Stimulated activated CD8-positive, alpha-beta memory T cell treated with anti-CD3 and anti-CD28 coated beads, Interleukin-4, amount 100 ng/mL, for 4 hours (primary cell): ENCODE results near the gene KRT75.

ENCODE experiments used
- DNase-seq, 2 donors: peaks; one replicate each; pipeline ENCODE4 v3.0.0-alpha.2; 2020; ENCODE audit warnings: low read depth in 2 of 2, low spot score in 1 of 2

Gene KRT75

GRCh38 chr12:52394836-52395405 is 39.2 kb downstream of the KRT75 start:
- no peak for DNase-seq

GRCh38 chr12:52392465-52393007 is 41.6 kb downstream of the KRT75 start:
- no peak for DNase-seq

DNA sequence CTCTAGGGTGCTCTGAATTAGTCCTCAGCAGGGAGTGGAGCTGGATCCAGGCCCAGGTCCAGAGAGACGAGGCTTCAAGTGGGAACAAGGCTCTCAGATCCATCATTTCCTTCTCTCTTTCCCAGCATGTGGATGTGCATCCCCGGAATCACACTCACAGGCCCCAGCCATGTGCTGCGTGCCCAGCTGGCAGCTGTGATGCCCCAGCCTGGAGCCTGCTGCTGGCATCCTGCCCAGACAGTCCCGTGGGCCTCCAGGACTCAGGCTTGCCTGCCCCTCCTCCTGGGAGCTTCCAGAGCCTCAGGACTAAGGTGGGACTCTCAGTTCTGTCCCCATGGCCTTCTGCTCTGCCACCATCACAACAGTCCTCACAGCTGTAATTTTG is 42.6 kb downstream of the KRT75 start:
- DNase-seq: no peak

DNA sequence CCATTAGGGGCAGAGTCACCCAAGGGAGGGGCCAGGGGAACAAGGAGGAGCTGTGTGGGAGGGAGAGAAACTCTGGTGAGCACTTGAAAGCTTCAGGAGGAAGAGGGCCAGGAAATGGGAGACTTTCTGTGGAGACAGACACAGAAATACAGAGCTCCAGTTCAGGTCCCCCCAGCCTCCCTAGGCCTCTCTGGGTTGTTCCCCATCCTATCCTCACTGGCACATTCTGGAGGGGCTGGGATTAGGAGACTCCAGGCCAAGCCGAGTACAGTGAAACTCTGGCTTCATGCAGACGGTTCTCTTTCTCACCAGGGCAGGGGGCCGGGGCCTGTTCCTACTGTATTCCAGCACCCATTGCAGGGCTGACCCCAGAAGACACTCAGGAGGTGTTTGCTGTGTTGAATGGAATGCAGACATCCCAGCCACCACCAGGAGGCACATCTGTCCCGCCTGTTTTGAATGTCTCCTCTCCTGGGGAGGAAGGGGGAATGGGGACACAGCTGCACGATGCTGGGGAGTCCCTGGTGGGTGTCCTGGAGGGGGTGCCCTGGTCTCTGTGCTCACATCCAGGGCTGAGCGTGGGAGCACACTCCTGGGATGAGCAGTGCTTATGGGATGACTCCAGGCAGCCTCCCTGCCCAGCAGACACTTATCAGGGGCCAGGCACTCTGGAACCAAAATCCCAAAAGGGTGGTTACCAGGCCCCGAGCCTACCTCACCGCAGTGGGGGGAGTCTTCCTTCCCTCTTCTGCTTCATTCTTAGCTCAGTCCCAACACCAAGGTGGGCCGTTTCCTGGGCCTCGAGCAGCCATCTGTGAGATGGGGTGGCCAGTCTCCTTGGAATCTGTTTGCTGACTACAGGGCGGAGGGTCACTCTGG is 43.2 kb downstream of the KRT75 start:
- no peak for DNase-seq

DNA sequence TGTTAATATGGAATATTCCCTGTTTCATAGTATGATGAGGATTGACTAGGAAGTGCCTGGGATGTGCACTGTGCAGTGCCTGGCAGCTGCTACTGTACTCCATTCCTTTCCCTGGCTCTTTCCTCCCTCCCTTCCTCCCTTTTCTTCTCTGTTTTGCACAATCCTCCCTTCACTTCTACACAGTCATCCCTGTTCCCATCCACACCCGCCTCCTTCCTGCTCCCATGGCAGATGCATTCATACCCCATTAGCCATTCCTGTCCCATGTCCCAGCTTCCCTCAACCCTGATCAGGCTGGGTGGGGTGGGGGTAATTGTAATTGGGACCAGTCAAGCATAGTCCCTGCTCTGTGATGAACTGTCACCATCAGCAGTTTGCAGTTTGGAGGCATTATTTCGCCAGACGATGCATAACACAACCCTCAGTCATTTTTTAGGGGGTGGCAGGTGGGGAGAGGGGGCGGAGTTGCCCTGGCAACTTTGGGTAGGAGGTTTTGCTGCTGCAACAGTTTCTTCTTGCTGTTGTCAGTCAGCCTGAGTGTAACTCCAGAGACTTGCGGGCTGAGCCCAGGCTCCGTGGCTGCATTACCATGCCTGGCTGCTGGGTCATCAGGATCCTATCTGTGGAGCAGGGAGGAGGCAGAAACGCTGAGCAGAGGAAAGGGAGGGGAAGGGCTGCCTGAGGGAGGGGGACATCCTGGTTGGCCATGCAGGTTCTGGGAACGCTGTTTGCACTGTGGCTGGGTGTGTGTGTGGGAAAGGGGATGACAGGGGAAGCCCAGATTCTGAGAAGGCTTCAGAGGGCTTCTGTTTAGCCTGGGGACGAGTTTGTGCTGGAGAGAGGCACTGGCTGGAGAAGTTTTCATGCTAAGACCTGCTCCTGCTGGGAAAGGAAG is 44.6 kb downstream of the KRT75 start:
- no peak for DNase-seq

DNA sequence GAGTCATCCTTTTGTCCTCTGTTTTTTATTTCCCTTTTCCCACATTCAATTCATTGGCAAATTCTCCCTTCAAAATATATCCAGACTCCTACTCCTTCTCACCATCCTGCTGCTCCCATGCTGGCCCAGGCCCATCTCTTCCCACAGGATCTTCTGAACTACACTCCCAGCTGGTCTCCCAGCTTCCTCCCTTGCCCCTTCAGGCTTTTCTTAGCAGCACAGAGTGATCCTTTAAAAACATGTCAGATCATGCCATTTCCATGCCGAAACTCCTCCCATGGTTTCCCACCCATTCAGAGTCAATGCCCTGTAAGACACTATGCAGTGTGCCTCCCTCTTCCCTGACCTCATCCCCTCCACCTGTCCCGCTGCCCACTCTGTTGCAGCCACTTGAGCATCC is 46.3 kb downstream of the KRT75 start:
- no peak for DNase-seq

- DNase-seq: no peak
These were observed 48.9 kb downstream of the KRT75 start, which contains the start of gene KRT84 for GRCh38 chr12:52385226-52385702. TSS of gene KRT84 (minus strand) at chr12:52385652. CDS start at chr12:52385585, 67 bp downstream.

- DNase-seq: no peak
These were observed 50.8 kb downstream of the KRT75 start for GRCh38 chr12:52383331-52383730.

DNA sequence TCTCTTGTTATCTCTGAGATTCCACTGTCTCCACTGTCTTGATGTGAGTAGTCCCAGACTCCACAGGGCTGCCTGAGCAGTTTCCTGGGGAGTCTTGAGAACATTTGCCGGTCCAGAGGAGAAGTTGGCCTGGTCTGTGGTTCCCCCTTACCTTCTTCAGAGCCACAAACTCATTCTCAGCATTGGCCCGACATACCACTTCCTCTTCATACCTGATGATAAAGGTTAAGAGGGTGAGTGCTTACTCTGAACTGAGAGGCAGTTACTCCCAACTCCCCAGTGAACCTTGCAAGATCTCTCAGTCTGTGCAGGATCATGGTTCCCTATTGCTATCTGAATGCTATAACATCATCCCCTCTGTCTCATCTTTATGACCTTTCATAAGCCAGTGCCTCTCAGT is 51.3 kb downstream of the KRT75 start:
- no peak for DNase-seq

- no peak for DNase-seq
These were observed 53.0 kb downstream of the KRT75 start for GRCh38 chr12:52381206-52381605.

DNA sequence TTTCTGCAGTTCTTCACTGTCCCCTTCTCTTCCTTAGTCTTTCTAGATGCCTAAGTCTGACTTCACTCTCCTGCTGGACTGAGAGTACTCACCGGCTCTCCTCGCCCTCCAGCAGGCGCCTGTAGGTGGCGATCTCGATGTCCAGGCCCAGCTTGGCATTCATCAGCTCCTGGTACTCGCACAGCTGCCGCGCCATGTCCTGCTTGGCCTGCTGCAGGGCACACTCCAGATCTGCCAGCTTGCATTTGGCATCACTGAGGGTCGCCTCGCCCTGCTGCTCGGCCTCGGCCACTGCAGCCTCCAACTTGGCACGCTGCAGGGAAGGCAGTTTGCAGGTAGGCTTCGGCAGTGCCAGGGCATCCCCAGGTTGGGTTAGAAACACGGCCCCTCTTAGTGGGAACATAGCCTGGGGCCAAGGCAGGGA is 53.9 kb downstream of the KRT75 start:
- DNase-seq: no peak

DNA sequence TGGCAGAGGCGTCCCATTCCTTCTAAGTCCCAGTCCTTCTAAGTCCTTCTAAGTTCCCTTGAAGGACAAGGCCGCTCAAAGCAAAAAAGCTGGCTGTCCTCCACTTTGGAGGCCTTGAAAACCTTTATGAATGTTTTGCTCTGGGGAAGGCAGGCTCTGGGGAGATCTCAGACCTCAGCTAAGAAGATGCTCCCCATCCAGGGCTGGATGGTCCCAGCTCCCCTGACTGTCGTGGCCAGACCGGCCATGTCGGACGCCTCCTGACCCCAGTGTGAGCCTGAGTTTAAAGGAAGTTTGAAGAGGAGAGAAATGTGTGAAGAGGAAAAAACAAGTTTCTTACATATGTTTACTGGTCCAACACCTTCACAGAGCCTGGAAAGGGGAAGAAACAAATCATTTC is 54.6 kb downstream of the KRT75 start:
- no peak for DNase-seq

DNA sequence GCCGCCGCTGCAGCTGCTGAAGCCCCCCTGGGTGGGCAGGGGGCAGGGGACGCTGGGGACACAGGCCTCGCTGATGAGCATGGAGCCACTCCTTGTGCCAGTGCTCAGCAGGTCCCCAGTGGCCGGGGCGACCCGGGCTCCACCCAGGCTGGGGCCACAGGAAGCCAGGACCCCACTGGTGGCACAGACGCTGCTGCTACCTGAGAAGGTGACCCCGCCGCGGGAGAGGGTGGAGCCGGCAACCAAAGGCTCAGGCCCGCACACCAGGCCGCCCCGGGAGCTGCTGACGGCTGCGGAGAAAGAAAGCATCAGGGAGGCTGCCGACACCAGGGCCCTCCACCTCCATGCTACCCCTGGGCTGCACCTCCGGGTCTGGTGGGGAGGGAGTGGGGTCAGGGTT is 56.1 kb downstream of the KRT75 start:
- DNase-seq: no peak

DNA sequence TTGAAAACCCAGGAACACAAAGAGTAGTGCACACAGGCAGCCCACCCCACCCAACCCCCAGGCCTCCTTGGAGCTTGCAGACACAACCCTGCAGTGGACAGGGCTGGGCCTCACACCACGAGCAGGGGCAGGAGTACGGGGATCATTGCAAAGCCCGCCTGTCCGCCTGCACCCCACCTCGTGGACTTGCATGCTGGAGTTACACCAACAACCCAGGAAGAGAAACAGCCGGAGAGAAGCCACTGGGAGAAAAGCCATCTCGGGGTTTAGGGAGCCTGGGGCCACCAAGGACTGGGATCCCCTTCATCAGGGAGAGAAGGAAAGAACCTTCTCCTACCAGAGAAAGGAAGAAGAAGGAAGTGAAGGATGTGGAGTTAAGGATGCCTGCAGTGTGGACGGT is 56.9 kb downstream of the KRT75 start:
- no peak for DNase-seq
